RCC 7860 (cell line): ENCODE results near the gene PRKCSH.
"Not testable (repeated sequence)": the region's sequence is repeated elsewhere in the genome, so short reads cannot be mapped to it uniquely, and the experiment has no call there.

ENCODE experiments used
- DNase-seq: peaks from one replicate; pipeline ENCODE4 v3.0.0-alpha.2; 2015; ENCODE audit warnings: low spot score
- FAIRE-seq: peaks from 2 replicates; lab custom pipeline; 2012; peaks lifted over from hg19 to GRCh38; lab: Jason Lieb, UNC

Gene PRKCSH

GRCh38 chr19:11418549-11419506 lies 16.6 kb upstream of the PRKCSH start, which contains the start of gene RGL3:
RGL3 (minus strand) TSS chr19:11419314; CDS start chr19:11419278, 36 bp downstream.
- FAIRE-seq = no peak
- peak; percentile 17 for DNase-seq

GRCh38 chr19:11420429-11421370 lies 14.7 kb upstream of the PRKCSH start:
- DNase-seq (no peak), FAIRE-seq (no peak)

DNA sequence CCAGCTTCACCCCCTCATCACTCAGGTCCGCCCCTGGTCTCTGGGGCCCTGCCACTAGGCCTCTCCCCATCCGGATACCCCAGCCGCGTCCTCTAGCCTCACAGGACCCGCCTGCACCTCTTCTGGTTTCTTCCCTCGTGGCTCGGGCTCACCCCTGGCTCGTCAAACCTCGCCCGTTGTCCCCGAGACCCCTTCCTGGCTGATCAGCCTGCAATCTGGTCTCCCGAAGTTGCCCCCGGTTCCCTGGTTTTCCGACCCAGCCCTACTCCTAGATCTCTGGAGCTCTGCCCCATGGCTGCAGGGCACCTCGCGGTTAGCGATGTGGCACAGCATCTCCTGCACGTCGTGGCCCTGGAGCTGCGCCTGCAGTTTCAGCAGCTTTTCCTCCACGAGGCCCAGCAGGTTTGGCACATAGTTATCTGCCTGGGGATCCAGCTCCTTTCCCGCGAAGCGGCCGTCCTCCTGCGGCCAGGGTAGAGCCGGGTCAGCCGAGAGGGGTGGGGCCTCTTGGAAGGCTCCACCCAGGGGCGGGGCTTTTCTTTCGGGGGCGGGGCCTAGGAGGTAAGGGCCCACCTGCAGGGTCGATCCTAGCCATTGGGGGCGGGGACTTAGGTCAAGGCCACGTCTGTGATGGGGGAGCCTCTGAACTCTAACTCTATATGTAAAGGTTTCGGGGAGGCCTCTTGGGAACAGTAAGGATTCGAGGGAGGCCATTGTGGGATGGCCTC lies 13.9 kb upstream of the PRKCSH start:
- FAIRE-seq (no peak), DNase-seq (no peak)

GRCh38 chr19:11422163-11423065 lies 13.0 kb upstream of the PRKCSH start:
- FAIRE-seq (no peak), DNase-seq (no peak)

GRCh38 chr19:11423164-11423790 lies 12.2 kb upstream of the PRKCSH start:
- DNase-seq = no peak
- no peak for FAIRE-seq

- FAIRE-seq (no peak), DNase-seq (no peak)
These were observed 11.6 kb upstream of the PRKCSH start for GRCh38 chr19:11423791-11424181.

DNA sequence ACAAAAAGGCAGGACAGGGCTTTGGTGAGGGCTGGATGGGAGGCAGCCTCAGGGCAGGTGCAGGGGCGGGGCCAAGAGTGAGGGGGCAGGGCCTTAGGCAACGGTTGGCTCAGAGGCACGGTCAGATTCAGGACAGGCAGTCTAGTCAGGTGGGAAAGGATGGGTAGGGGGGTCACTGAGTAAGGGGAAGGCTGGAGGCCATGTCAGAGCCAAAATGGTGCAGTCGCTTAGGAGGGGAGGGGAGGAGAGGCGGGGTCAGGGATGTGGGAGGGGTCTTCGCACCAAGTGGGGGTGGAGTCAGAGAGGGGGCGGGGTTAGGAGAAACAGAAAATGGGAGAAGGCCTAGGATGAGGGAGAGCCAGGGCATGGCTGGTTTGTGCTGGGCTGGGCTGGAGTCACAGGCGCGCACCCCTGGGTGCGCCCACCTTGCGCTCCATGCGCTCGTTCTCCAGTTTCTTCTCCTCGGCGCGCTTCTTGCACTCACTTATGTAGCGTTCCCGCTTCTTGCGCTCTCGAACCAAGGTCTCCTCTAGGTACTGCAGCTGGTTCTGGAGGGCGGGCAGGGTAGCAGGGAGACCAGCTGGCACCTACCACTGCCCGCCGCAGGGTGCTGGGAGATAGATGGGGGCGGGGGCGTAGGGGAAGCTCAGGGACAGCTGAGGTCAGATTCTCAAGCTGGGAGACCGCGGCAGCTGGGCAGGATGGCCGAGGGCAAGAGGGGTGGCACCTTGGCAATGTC lies 9.5 kb upstream of the PRKCSH start:
- DNase-seq (no peak), FAIRE-seq (no peak)

GRCh38 chr19:11426656-11427055 lies 8.8 kb upstream of the PRKCSH start:
- no peak for DNase-seq
- no peak for FAIRE-seq

DNA sequence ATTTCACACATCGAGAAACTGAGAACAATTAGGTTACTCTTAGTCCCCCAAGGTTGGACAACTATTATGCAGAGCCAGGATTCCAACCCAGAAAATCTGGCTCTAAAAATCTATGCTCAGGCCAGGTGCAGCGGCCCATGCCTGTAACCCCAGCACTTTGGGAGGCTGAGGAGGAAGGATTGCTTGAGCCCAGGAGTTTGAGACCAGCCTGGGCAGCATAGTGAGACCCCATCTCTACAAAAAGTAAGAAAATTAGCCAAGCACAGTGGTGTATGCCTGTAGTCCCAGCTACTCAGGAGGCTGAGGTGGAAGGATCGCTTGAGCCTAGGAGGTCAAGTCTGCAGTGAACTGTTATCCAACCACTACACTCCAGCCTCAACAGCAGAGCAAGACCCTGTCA lies 1.9 kb upstream of the PRKCSH start:
- not testable (repeated sequence) for FAIRE-seq, DNase-seq

- FAIRE-seq = no peak
These were observed 755 bp upstream of the PRKCSH start for GRCh38 chr19:11434703-11435056.

GRCh38 chr19:11435833-11436313 lies 438 bp downstream of the PRKCSH start:
- FAIRE-seq (no peak), DNase-seq (no peak)

More at GRCh38 chr19:11434703-11435056, 755 bp upstream of the PRKCSH start:
- DNase-seq = no peak

GRCh38 chr19:11437955-11438354 lies 2.5 kb downstream of the PRKCSH start:
- FAIRE-seq (no peak), DNase-seq (no peak)

DNA sequence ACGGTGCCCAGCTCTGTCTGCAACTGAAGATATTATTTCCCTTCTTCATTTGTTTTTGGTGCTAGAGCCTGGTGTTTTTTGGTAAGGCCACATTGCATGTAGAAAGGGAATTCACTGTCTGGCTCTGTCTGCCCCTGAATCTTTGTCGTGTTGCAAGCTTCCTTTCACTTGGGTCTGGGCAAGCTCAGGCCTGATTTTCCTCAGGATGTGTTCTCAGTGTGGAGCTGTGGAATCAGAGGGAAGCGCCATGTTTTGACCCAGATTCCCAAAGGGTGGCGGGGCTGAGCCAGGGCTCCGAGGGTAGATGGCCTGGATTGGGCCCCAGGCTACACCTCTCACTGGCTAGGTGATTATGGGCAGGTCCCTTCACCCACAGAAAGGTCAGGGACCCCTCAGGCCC lies 8.6 kb downstream of the PRKCSH start:
- no peak for FAIRE-seq
- DNase-seq = no peak

DNA sequence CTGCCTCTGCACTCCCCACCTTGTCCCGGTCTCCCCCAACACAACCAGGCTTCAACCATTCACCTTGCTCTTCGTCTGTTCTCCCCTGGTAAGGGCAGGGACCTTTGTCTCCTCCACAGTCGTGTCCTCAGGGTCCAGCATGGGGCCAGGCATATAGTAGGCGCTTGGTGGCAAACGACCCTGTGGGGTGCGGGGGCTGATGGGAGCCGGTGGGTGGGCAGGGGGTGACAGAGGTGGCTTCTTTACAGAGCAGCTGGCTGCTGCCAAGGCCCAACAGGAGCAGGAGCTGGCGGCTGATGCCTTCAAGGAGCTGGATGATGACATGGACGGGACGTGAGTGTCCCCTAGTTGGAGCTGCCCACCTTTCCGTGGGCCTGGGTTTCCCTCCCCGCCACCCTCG lies 9.7 kb downstream of the PRKCSH start:
- FAIRE-seq = no peak
- no peak for DNase-seq

- no peak for DNase-seq
- FAIRE-seq = no peak
These were observed 10.8 kb downstream of the PRKCSH start for GRCh38 chr19:11446271-11446651.

GRCh38 chr19:11446652-11447301 lies 11.3 kb downstream of the PRKCSH start:
- DNase-seq (no peak), FAIRE-seq (no peak)

DNA sequence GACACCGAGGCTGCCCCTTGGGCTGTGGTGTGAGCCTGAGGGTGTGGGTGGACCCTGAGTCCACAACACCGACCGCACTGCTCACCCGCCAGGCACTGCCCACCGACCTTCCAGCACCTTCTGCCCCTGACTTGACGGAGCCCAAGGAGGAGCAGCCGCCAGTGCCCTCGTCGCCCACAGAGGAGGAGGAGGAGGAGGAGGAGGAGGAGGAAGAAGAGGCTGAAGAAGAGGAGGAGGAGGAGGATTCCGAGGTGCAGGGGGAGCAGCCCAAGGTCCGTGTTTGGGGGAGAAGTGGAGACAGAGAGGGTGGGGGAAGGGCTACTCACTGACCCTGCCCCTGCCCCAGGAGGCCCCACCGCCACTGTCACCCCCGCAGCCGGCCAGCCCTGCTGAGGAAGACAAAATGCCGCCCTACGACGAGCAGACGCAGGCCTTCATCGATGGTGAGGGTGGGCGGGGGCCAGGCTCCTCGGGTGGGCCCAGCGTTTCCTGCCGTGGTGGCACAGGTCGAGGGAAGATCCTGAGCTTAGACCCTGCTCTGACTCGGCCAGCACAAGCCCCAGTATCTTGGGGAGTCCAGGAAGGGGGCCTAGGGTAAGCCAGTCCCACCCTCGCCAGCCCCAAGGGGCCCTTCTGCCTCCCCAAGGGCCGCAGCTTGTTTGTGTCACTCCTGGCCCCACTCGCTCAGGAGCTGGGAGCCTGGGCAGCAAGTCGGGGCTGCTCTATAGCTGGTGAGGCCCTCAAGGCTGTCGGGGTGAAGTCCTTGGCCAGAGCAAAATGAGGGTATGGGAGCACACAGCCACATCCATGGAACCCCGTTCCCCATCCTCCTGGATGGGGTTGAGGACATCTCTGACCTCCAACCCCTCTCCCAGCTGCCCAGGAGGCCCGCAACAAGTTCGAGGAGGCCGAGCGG lies 12.2 kb downstream of the PRKCSH start:
- FAIRE-seq (no peak), DNase-seq (no peak)
